WTC11 (cell line): ENCODE measurements around the gene GART. TPM values are rescaled to one million over a fixed set of nuclear protein-coding genes. Genes with fewer than 3 reads are reported as not detected.

Source experiments
- AR ChIP-seq: fragments of 250-450 bp; sonication (Bioruptor Pico); IDR thresholded peaks from 2 replicates; pipeline ENCODE4 v1.9.0; 2021; ENCODE audit warnings: mild to moderate bottlenecking
- CBFB ChIP-seq: sonication (generic); formaldehyde crosslinking; IDR thresholded peaks from 2 replicates; pipeline ENCODE4 v1.8.1; 2022; ENCODE audit warnings: mild to moderate bottlenecking, low read depth, missing genetic modification reagents
- CREM ChIP-seq: sonication (generic); formaldehyde crosslinking; IDR thresholded peaks from 2 replicates; pipeline ENCODE4 v1.8.1; 2022; ENCODE audit warnings: mild to moderate bottlenecking, missing genetic modification reagents, moderate library complexity
- CTCF ChIP-seq: fragments of 200-600 bp; IDR thresholded peaks from 2 replicates; pipeline ENCODE4 v1.8.0; 2022; ENCODE audit warnings: antibody characterized with exemption
- FOXP1 ChIP-seq: sonication (generic); formaldehyde crosslinking; IDR thresholded peaks from 2 replicates; pipeline ENCODE4 v1.8.0; 2022; ENCODE audit warnings: missing genetic modification reagents, mild to moderate bottlenecking, moderate library complexity, borderline replicate concordance
- FOXP4 ChIP-seq: sonication (generic); formaldehyde crosslinking; IDR thresholded peaks from 2 replicates; pipeline ENCODE4 v1.8.0; 2022; ENCODE audit warnings: mild to moderate bottlenecking, missing genetic modification reagents
- GRHL2 ChIP-seq: fragments of 250-450 bp; sonication (Bioruptor Pico); IDR thresholded peaks from 2 replicates; pipeline ENCODE4 v1.8.0; 2022; ENCODE audit warnings: mild to moderate bottlenecking, moderate library complexity; ENCODE audit not compliant: insufficient replicate concordance, severe bottlenecking
- IRF1 ChIP-seq: sonication (generic); formaldehyde crosslinking; IDR thresholded peaks from 2 replicates; pipeline ENCODE4 v1.8.0; 2023; ENCODE audit warnings: missing genetic modification reagents
- JUN ChIP-seq: sonication (generic); formaldehyde crosslinking; IDR thresholded peaks from 2 replicates; pipeline ENCODE4 v1.8.0; 2023; ENCODE audit warnings: mild to moderate bottlenecking, missing genetic modification reagents
- MXD4 ChIP-seq: fragments of 250-450 bp; sonication (Bioruptor Pico); IDR thresholded peaks from 2 replicates; pipeline ENCODE4 v1.8.0; 2021; ENCODE audit warnings: mild to moderate bottlenecking, moderate library complexity, borderline replicate concordance
- NR2C2 ChIP-seq: sonication (generic); formaldehyde crosslinking; IDR thresholded peaks from 2 replicates; pipeline ENCODE4 v1.8.0; 2022; ENCODE audit warnings: mild to moderate bottlenecking, missing genetic modification reagents
- OVOL2 ChIP-seq: fragments of 250-450 bp; sonication (Bioruptor Pico); IDR thresholded peaks from 2 replicates; pipeline ENCODE4 v1.9.0; 2021; ENCODE audit warnings: mild to moderate bottlenecking, borderline replicate concordance
- RELA ChIP-seq: sonication (generic); formaldehyde crosslinking; IDR thresholded peaks from 2 replicates; pipeline ENCODE4 v1.8.1; 2022; ENCODE audit warnings: missing genetic modification reagents, mild to moderate bottlenecking, borderline replicate concordance
- RORB ChIP-seq: fragments of 250-450 bp; sonication (Bioruptor Pico); IDR thresholded peaks from 2 replicates; pipeline ENCODE4 v1.9.0; 2021; ENCODE audit warnings: mild to moderate bottlenecking
- SMAD3 ChIP-seq: sonication (generic); formaldehyde crosslinking; IDR thresholded peaks from 2 replicates; pipeline ENCODE4 v1.8.0; 2022; ENCODE audit warnings: missing genetic modification reagents, mild to moderate bottlenecking, borderline replicate concordance
- SMAD4 ChIP-seq: sonication (generic); formaldehyde crosslinking; IDR thresholded peaks from 2 replicates; pipeline ENCODE4 v1.8.0; 2022; ENCODE audit warnings: mild to moderate bottlenecking, missing genetic modification reagents
- SP1 ChIP-seq: sonication (generic); formaldehyde crosslinking; conservative IDR thresholded peaks from 2 replicates; pipeline ENCODE4 v1.8.1; 2022; ENCODE audit warnings: missing genetic modification reagents
- TEAD4 ChIP-seq: sonication (generic); formaldehyde crosslinking; IDR thresholded peaks from 2 replicates; pipeline ENCODE4 v1.8.0; 2022; ENCODE audit warnings: mild to moderate bottlenecking, missing genetic modification reagents
- ZBTB21 ChIP-seq: sonication (generic); formaldehyde crosslinking; IDR thresholded peaks from 2 replicates; pipeline ENCODE4 v1.8.1; 2023; ENCODE audit warnings: mild to moderate bottlenecking, missing genetic modification reagents, borderline replicate concordance
- ZNF121 ChIP-seq: sonication (generic); formaldehyde crosslinking; IDR thresholded peaks from 2 replicates; pipeline ENCODE4 v1.8.0; 2023; ENCODE audit warnings: missing genetic modification reagents
- ZNF263 ChIP-seq: sonication (generic); formaldehyde crosslinking; IDR thresholded peaks from 2 replicates; pipeline ENCODE4 v1.8.1; 2022; ENCODE audit warnings: low read depth, mild to moderate bottlenecking, moderate library complexity, missing genetic modification reagents
- ZNF416 ChIP-seq: fragments of 250-450 bp; sonication (Bioruptor Pico); IDR thresholded peaks from 2 replicates; pipeline ENCODE4 v1.9.0; 2021; ENCODE audit warnings: mild to moderate bottlenecking, inconsistent platforms
- total RNA-seq: library from RNA; stranded (reverse); gene quantifications from 3 replicates; pipeline ENCODE4 v1.2.3, GENCODE V29; 2021
- TF ChIP-seq, protein P1 (sequence below): sonication (generic); formaldehyde crosslinking; conservative IDR thresholded peaks from 2 replicates; pipeline ENCODE4 v1.8.1; 2022; ENCODE audit warnings: mild to moderate bottlenecking, missing genetic modification reagents
- TF ChIP-seq, protein P2 (sequence below): sonication (generic); formaldehyde crosslinking; IDR thresholded peaks from 2 replicates; pipeline ENCODE4 v1.8.0; 2022; ENCODE audit warnings: missing genetic modification reagents
- TF ChIP-seq, protein P3 (sequence below): sonication (generic); formaldehyde crosslinking; IDR thresholded peaks from 2 replicates; pipeline ENCODE4 v1.8.0; 2022; ENCODE audit warnings: mild to moderate bottlenecking, missing genetic modification reagents
- TF ChIP-seq, protein P4 (sequence below): fragments of 250-450 bp; sonication (Bioruptor Pico); IDR thresholded peaks from 2 replicates; pipeline ENCODE4 v1.8.0; 2021; ENCODE audit warnings: mild to moderate bottlenecking

GART gene
- total RNA-seq, 1 experiment from 2014 or later: 223 TPM

GRCh38 chr21:33479679-33480480 lies 62.0 kb downstream of the GART start, which contains the start of gene TMEM50B (continued):
- no peak for TF ChIP-seq CBFB (CRISPR knock-in tag)
- TF ChIP-seq, protein P1, sequence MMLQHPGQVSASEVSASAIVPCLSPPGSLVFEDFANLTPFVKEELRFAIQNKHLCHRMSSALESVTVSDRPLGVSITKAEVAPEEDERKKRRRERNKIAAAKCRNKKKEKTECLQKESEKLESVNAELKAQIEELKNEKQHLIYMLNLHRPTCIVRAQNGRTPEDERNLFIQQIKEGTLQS (CRISPR knock-in tag): no peak
- TF ChIP-seq ZBTB21 (CRISPR knock-in tag): no peak
- no peak for TF ChIP-seq RORB
- no peak; the same call in 1 of the 2 replicates for TF ChIP-seq JUN (CRISPR knock-in tag)
- no peak; the same call in none of the 2 replicates for TF ChIP-seq FOXP4
- no peak for TF ChIP-seq NR2C2 (CRISPR knock-in tag)
- TF ChIP-seq FOXP1 (CRISPR knock-in tag): no peak
- TF ChIP-seq ZNF121 (CRISPR knock-in tag): no peak
- TF ChIP-seq TEAD4 (CRISPR knock-in tag): no peak
- TF ChIP-seq CTCF: no peak
- TF ChIP-seq ZNF416 (CRISPR knock-in tag): no peak
- no peak for TF ChIP-seq OVOL2 (CRISPR knock-in tag)
- TF ChIP-seq SP1 (CRISPR knock-in tag): no peak; the same call in none of the 2 replicates
- TF ChIP-seq, protein P2, sequence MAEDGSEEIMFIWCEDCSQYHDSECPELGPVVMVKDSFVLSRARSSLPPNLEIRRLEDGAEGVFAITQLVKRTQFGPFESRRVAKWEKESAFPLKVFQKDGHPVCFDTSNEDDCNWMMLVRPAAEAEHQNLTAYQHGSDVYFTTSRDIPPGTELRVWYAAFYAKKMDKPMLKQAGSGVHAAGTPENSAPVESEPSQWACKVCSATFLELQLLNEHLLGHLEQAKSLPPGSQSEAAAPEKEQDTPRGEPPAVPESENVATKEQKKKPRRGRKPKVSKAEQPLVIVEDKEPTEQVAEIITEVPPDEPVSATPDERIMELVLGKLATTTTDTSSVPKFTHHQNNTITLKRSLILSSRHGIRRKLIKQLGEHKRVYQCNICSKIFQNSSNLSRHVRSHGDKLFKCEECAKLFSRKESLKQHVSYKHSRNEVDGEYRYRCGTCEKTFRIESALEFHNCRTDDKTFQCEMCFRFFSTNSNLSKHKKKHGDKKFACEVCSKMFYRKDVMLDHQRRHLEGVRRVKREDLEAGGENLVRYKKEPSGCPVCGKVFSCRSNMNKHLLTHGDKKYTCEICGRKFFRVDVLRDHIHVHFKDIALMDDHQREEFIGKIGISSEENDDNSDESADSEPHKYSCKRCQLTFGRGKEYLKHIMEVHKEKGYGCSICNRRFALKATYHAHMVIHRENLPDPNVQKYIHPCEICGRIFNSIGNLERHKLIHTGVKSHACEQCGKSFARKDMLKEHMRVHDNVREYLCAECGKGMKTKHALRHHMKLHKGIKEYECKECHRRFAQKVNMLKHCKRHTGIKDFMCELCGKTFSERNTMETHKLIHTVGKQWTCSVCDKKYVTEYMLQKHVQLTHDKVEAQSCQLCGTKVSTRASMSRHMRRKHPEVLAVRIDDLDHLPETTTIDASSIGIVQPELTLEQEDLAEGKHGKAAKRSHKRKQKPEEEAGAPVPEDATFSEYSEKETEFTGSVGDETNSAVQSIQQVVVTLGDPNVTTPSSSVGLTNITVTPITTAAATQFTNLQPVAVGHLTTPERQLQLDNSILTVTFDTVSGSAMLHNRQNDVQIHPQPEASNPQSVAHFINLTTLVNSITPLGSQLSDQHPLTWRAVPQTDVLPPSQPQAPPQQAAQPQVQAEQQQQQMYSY (CRISPR knock-in tag): peak; percentile 76; the same call in 1 of the 2 replicates
- TF ChIP-seq CREM (CRISPR knock-in tag): no peak
- no peak for TF ChIP-seq AR (CRISPR knock-in tag)
- TF ChIP-seq, protein P3, sequence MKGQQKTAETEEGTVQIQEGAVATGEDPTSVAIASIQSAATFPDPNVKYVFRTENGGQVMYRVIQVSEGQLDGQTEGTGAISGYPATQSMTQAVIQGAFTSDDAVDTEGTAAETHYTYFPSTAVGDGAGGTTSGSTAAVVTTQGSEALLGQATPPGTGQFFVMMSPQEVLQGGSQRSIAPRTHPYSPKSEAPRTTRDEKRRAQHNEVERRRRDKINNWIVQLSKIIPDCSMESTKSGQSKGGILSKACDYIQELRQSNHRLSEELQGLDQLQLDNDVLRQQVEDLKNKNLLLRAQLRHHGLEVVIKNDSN (CRISPR knock-in tag): no peak; the same call in none of the 2 replicates
- TF ChIP-seq SMAD4: no peak
- TF ChIP-seq GRHL2 (CRISPR knock-in tag): no peak
- TF ChIP-seq ZNF263 (CRISPR knock-in tag): 0 out of 2 replicates have a peak, but pooled peaks have one; percentile 12
- no peak for TF ChIP-seq MXD4
- no peak for TF ChIP-seq SMAD3 (CRISPR knock-in tag)
- no peak for TF ChIP-seq IRF1 (CRISPR knock-in tag)
- TF ChIP-seq RELA (CRISPR knock-in tag): no peak
- TF ChIP-seq, protein P4, sequence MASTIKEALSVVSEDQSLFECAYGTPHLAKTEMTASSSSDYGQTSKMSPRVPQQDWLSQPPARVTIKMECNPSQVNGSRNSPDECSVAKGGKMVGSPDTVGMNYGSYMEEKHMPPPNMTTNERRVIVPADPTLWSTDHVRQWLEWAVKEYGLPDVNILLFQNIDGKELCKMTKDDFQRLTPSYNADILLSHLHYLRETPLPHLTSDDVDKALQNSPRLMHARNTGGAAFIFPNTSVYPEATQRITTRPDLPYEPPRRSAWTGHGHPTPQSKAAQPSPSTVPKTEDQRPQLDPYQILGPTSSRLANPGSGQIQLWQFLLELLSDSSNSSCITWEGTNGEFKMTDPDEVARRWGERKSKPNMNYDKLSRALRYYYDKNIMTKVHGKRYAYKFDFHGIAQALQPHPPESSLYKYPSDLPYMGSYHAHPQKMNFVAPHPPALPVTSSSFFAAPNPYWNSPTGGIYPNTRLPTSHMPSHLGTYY (CRISPR knock-in tag): no peak
